GM12801 (cell line): ENCODE data around the gene PPIL6.

Experiments used
- CTCF ChIP-seq: IDR thresholded peaks from one replicate; pipeline ENCODE4 v1.5.1; 2011; ENCODE audit warnings: control low read depth; ENCODE audit not compliant: insufficient read length; ENCODE audit errors: extremely low read depth

Gene PPIL6

GRCh38 chr6:109406196-109406595, 34.2 kb downstream of the PPIL6 start:
- TF ChIP-seq CTCF, result no peak

GRCh38 chr6:109397020-109397419, 43.4 kb downstream of the PPIL6 start:
- no peak for TF ChIP-seq CTCF

GRCh38 chr6:109396046-109396718, 44.2 kb downstream of the PPIL6 start:
- TF ChIP-seq CTCF, result no peak

DNA sequence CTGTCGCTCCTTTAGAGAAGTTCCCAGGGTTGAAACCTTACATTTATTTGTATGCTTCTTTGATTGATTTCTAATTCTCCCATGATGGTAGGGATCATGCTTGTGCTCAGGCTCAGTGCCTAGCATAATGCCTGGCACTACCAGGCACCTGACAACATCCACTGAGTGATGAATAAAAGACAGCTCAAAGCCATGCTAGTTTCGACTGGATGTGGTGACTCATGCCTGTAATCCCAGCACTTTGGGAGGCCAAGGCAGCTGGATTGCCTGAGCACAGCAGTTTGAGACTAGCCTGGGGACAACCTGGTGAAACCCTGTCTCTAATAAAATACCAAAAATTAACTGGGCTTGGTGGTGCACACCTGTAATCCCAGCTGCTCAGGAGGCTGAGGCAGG, 46.5 kb downstream of the PPIL6 start:
- no peak for TF ChIP-seq CTCF

- no peak for TF ChIP-seq CTCF
Measured at GRCh38 chr6:109393157-109393885, 47.1 kb downstream of the PPIL6 start.

GRCh38 chr6:109389650-109390274, 50.7 kb downstream of the PPIL6 start:
- no peak for TF ChIP-seq CTCF

DNA sequence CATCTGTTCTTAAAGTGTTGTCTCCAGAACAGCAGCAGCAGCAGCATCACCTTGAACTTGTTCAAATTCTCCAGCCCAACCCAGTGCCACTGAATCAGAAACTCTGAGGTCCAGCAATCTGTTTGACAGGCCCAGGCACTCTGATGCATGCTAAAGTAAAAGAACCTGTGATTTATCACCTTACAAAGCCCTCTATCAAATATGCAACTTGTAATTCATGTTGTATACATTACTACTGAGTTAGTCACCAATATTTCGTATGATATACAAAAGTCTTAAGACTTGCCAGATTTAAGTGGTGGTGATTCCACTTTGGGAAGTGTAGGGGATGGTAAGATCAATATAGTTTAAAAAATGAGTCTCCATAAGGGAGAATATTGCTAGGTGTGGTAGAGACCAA, 52.2 kb downstream of the PPIL6 start:
- TF ChIP-seq CTCF, result no peak
